Activated CD8-positive, alpha-beta memory T cell treated with anti-CD3 and anti-CD28 coated beads for 1 hour (primary cell): ENCODE data around the gene VHLL.

Source experiments
- DNase-seq, 2 donors: peaks; one replicate each; pipeline ENCODE4 v3.0.0-alpha.2; 2020; ENCODE audit warnings: low read depth in 1 of 2; ENCODE audit errors: extremely low read depth in 1 of 2

The VHLL gene

DNA sequence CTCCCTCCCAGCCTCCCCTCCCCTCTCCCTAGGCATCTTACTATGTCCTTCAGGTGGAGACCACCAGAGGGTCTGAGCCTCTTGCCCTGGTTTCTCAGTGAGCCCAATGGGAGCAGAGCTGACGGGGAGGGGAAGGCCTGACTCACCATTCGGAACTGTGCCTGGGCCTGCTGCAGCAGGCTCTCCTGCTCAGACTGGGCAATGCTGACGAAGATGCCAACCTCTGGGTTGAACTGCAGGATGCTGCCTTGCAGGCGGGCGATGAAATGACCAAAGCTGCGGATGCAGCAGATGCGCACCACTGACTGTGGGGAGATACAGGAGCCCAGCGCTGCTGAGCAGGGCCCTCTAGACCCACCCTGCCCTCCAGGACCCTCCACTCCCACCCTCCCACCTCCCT lies 40.2 kb downstream of the VHLL start:
- no peak for DNase-seq

DNA sequence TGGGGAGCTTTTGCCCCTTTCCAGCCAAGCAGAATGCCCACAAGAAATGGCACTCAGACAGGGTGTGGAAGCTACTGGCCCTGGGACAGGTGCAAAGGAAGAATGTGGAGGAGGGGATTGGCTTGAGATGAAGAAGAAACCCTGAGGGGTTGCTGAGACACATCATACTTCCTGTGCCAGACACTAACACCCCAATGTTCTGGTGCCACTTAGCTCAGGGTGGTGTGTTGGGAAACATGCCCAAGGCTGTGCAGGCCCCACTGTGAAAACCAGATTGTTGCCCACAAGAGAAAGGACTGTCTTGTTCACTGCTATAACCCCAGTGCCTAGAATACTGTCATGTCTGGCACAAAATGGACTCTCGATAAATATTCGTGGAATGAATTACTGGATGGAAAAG lies 41.4 kb downstream of the VHLL start:
- no peak for DNase-seq

DNA sequence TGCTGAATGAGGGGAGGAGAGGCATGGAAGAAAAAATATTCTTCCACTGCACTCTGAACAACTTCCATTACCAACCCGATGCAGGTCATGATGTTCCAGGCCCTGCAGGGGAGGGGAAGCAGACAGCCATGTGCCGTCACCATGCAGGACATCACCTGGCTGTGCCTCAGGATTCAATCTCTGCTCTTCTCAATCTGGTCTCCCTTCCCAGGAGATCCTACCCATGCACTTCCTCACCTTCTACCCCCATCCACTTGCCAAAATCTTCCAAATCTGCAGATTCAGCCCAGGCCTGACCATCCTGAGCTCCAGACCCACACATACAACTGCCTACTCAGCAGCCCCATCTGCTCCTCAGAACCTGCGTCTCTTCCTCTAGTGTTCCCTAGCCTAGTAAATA lies 45.5 kb downstream of the VHLL start:
- no peak for DNase-seq

DNA sequence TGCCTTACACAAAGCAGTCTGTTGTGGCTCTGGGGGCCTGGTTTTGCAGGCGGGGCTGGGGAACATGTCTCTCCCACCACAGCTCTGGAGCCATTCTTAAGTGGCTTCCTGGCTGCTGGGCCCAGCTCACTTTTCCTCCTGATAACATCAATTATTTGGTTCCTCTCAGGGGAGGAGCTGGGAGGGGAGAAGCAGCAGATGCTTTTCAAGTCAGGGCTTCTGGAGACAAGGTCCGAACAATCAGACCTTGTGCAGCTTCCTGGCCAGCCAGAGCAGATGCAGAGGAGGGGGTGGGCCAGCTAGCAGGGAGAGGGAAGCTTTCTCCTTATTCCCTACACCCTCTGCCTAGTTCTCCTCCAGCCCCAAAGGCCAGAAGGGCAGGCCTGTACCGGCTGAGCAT lies 47.6 kb downstream of the VHLL start:
- DNase-seq, result no peak

DNA sequence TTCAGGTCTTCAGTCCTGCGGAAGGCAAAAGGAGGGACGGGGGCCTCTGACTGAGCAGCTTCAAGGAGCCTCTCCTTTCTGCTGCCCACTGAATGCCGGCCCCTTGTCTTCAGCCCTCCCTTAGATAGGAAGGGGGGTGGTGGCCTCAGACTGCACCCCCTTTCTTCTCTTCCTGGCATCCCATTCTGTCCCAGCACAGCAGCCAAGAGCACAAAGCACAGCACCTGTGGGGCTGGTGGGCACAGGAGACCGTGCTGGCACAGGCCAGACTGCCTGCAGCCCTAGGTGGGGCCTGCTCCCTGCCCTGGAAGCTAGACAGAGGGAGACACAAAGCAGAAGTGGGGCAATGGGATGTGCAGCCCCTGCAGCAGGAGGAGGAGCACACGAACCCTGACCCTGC lies 49.5 kb downstream of the VHLL start:
- DNase-seq, result no peak
